Glomerular visceral epithelial cell (primary cell): ENCODE results near the gene SYNM.

Experiments used
- DNase-seq: peaks from one replicate; pipeline ENCODE4 v3.0.0-alpha.2; 2016; ENCODE audit errors: extremely low spot score

Gene SYNM

GRCh38 chr15:99167201-99167600 lies 62.3 kb downstream of the SYNM start:
- DNase-seq: no peak

GRCh38 chr15:99167640-99168039 lies 62.8 kb downstream of the SYNM start:
- no peak for DNase-seq

GRCh38 chr15:99168601-99169580 lies 64.0 kb downstream of the SYNM start:
- DNase-seq: no peak

- no peak for DNase-seq
These were observed 65.0 kb downstream of the SYNM start for GRCh38 chr15:99169769-99170311.

- no peak for DNase-seq
These were observed 65.7 kb downstream of the SYNM start for GRCh38 chr15:99170476-99171065.

GRCh38 chr15:99172171-99172570 lies 67.3 kb downstream of the SYNM start:
- DNase-seq: no peak

GRCh38 chr15:99172989-99173388 lies 68.1 kb downstream of the SYNM start:
- no peak for DNase-seq

- no peak for DNase-seq
These were observed 69.9 kb downstream of the SYNM start for GRCh38 chr15:99174567-99175395.

- DNase-seq: no peak
These were observed 71.9 kb downstream of the SYNM start for GRCh38 chr15:99176757-99177156.

GRCh38 chr15:99177679-99178078 lies 72.8 kb downstream of the SYNM start:
- no peak for DNase-seq

GRCh38 chr15:99180086-99180963 lies 75.4 kb downstream of the SYNM start:
- no peak for DNase-seq

GRCh38 chr15:99180964-99181306 lies 76.1 kb downstream of the SYNM start:
- no peak for DNase-seq

GRCh38 chr15:99181545-99181971 lies 76.7 kb downstream of the SYNM start:
- no peak for DNase-seq

GRCh38 chr15:99182791-99183190 lies 77.9 kb downstream of the SYNM start:
- no peak for DNase-seq
